A673 (cell line): ENCODE measurements around the gene RDH16. TPM values are rescaled to one million over a fixed set of nuclear protein-coding genes. Genes with fewer than 3 reads are reported as not detected.

Source experiments
- Bru-seq: library from RNA; stranded (reverse); fragments of 400-500 nt; gene quantifications from one replicate; lab custom pipeline; 2021; lab: Mats Ljungman, UMichigan
- BruChase-seq, 2 experiments: library from RNA; stranded (reverse); fragments of 400-500 nt; gene quantifications; one replicate each; lab custom pipeline; 2021; lab: Mats Ljungman, UMichigan
- BruUV-seq: library from RNA; stranded (reverse); fragments of 400-500 nt; replicated peaks from 2 replicates; lab custom pipeline; 2021; lab: Mats Ljungman, UMichigan
- CTCF ChIA-PET: fragments of 300-600 bp; sonication (Branson Sonifier 250); formaldehyde crosslinking; loops from one replicate; lab custom pipeline; 2022; ENCODE audit warnings: antibody characterized with exemption; lab: Charles Lee
- POLR2A ChIA-PET: fragments of 300-600 bp; sonication (Branson Sonifier 250); formaldehyde crosslinking; loops from one replicate; lab custom pipeline; 2022; ENCODE audit warnings: antibody characterized with exemption; ENCODE audit not compliant: low non-redundant PET; lab: Charles Lee
- DNase-seq: peaks from one replicate; pipeline ENCODE4 v3.0.0-alpha.2; 2015; ENCODE audit warnings: low spot score
- H3K27ac ChIP-seq: fragments of 200-600 bp; sonication (generic); 2 replicates; pipeline ENCODE4 v1.5.1; 2016; ENCODE audit warnings: mixed run types, low read depth, mild to moderate bottlenecking, mixed read lengths, antibody characterized with exemption, low read length; ENCODE audit not compliant: poor library complexity, severe bottlenecking
- H3K27me3 ChIP-seq: fragments of 200-600 bp; sonication (generic); replicated peaks from 2 replicates; pipeline ENCODE4 v1.6.1; 2017; ENCODE audit warnings: mixed run types, low read depth, mild to moderate bottlenecking, mixed read lengths, antibody characterized with exemption, low read length; ENCODE audit not compliant: insufficient read depth, poor library complexity
- H3K36me3 ChIP-seq: fragments of 200-600 bp; sonication (generic); 2 replicates; pipeline ENCODE4 v1.6.1; 2016; ENCODE audit warnings: mixed run types, mild to moderate bottlenecking, mixed read lengths, antibody characterized with exemption, low read length; ENCODE audit not compliant: insufficient read depth, poor library complexity, severe bottlenecking
- H3K4me1 ChIP-seq: fragments of 200-600 bp; sonication (generic); 2 replicates; pipeline ENCODE4 v1.6.1; 2017; ENCODE audit warnings: mixed run types, mild to moderate bottlenecking, mixed read lengths, antibody characterized with exemption, low read length; ENCODE audit not compliant: insufficient read depth, poor library complexity, severe bottlenecking
- H3K4me3 ChIP-seq: fragments of 200-600 bp; sonication (generic); 2 replicates; pipeline ENCODE4 v1.5.1; 2016; ENCODE audit warnings: low read depth, mixed run types, mild to moderate bottlenecking, mixed read lengths, low read length; ENCODE audit not compliant: poor library complexity, severe bottlenecking
- H3K9me3 ChIP-seq: fragments of 200-600 bp; sonication (generic); 2 replicates; pipeline ENCODE4 v1.6.1; 2016; ENCODE audit warnings: mixed run types, low read depth, mild to moderate bottlenecking, mixed read lengths, antibody characterized with exemption, low read length; ENCODE audit not compliant: poor library complexity, severe bottlenecking
- EZH2 ChIP-seq: fragments of 200-600 bp; sonication (generic); IDR thresholded peaks from 2 replicates; pipeline ENCODE4 v1.6.1; 2017; ENCODE audit warnings: borderline replicate concordance, low read depth, mild to moderate bottlenecking, mixed read lengths, antibody characterized with exemption, low read length; ENCODE audit not compliant: poor library complexity, severe bottlenecking
- intact Hi-C: fragments of 100-400 bp; cut with micrococcal nuclease; formaldehyde crosslinking; loops from one replicate; pipeline ENCODE4 v1.10.0; 2022; ENCODE audit not compliant: unreplicated experiment
- long read RNA-seq: library from polyadenylated mRNA; stranded (forward); transcript quantifications from one replicate; pipeline ENCODE4 v2.0.0, GENCODE V29; 2022
- total RNA-seq: library from RNA; stranded (reverse); gene quantifications from 2 replicates; pipeline ENCODE4 v1.2.3, GENCODE V29; 2021
- TF ChIP-seq, protein P1 (sequence below): fragments of 300-800, 200-600 bp; sonication (generic); conservative IDR thresholded peaks from 2 replicates; pipeline ENCODE4 v1.5.1; 2017; ENCODE audit warnings: low read depth, mild to moderate bottlenecking, antibody characterized with exemption, low read length, moderate library complexity, mixed read lengths

Gene RDH16, protein sequence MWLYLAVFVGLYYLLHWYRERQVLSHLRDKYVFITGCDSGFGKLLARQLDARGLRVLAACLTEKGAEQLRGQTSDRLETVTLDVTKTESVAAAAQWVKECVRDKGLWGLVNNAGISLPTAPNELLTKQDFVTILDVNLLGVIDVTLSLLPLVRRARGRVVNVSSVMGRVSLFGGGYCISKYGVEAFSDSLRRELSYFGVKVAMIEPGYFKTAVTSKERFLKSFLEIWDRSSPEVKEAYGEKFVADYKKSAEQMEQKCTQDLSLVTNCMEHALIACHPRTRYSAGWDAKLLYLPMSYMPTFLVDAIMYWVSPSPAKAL
- total RNA-seq = 0.24 and 0.42 TPM in 2 replicates
- percentile 25 among the genes with signal in this experiment for Bru-seq, nascent RNA
- percentile 32 among the genes with signal in this experiment for BruChase-seq, experiment 1, labeled RNA remaining after a 2-hour chase
- percentile 31 among the genes with signal in this experiment for BruChase-seq, experiment 2, labeled RNA remaining after a 6-hour chase
- long read RNA-seq = 0 reads

DNA sequence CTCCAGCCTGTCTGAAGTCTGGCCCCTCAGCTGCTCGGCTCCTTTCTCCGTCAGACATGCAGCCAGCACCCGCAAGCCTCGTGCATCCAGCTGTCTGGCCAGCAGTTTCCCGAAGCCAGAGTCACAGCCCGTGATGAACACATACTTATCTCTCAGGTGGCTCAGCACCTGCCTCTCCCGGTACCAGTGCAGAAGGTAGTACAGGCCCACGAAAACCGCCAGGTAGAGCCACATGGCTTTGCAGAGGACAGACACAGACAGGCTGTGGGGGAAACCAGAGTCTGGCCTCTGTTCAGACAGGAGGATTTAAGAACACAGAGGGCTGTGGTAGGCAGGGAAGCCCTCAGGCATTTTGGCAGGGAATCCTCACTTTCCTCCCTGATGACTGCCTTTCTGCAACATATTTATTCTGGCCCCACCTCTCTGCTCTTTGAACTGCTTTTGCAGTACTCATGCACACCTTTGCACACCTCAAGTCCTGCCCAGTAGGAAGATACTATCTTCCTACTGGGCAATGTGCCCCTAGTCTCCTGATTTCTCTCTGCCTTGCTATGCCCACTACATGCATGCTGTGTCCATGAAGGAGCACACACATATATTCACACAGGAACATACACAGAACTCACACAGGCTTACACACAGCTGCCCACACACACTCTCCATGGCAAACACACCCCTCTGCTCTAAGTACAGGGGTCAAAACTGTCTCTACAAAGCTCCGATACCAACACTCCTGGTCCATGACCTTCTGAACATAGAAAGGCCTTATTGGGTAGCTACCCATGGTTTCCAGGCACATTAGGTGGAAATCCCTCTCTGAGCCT is at the start of gene RDH16:
RDH16 (minus strand) TSS at position 380 of the 824 bp plus-strand sequence; CDS start at position 234, 146 bp downstream.
- no peaks in the 10 kb centered on the region for H3K27me3 ChIP-seq
- H3K4me3 ChIP-seq = no peak within 1 kb of the TSS
- no peaks in the 10 kb centered on the region for H3K4me1 ChIP-seq
- H3K27ac ChIP-seq = no peak within 1 kb of the TSS
- peaks cover 6% of the 10 kb centered on the region for H3K9me3 ChIP-seq
- TF ChIP-seq, protein P1, sequence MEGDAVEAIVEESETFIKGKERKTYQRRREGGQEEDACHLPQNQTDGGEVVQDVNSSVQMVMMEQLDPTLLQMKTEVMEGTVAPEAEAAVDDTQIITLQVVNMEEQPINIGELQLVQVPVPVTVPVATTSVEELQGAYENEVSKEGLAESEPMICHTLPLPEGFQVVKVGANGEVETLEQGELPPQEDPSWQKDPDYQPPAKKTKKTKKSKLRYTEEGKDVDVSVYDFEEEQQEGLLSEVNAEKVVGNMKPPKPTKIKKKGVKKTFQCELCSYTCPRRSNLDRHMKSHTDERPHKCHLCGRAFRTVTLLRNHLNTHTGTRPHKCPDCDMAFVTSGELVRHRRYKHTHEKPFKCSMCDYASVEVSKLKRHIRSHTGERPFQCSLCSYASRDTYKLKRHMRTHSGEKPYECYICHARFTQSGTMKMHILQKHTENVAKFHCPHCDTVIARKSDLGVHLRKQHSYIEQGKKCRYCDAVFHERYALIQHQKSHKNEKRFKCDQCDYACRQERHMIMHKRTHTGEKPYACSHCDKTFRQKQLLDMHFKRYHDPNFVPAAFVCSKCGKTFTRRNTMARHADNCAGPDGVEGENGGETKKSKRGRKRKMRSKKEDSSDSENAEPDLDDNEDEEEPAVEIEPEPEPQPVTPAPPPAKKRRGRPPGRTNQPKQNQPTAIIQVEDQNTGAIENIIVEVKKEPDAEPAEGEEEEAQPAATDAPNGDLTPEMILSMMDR = no peak
- TF ChIP-seq EZH2 = no peak
- BruUV-seq = no TSS peak
- intact Hi-C loops = no loop called here
- POLR2A ChIA-PET = no interaction called here
- DNase-seq = no peak
- CTCF ChIA-PET = no interaction called here
- H3K36me3 ChIP-seq = no peaks in the 10 kb centered on the region

DNA sequence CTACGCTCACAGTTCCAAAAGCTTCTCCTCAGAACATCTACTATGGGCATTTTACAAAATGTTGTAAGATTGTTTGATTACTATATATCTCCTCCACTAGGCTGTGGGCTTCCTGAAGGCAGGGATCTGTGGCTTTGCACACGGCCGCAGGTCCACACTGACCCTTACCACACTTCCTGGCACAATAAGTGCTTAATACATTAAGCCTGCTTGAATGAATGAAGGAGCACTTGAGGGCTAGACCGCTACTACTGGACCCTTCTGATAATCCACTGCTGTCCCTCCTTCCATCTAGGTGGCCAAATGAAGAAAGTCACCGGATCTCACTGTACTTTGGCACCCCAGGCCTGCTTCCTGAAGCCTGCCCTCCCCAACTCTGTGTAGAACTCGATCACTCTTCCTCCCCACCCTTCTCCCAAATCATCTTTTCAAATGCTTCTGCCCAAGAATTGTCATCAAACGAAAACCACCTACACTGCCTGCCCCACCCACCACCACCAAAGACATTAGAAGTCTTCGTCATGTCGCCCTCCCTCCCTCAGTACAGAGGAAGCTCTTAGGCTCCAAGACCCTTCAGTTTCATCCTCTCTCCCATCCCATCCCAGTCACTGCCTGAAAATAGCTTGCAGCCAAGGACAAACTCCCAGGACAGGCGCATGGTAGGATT is 49.5 kb upstream of the RDH16 start:
- Histone ChIP-seq H3K9me3 (no peaks in the 10 kb centered on the region), H3K4me3 (peak overlapping the region; percentile 95), H3K4me1 (peaks cover 6% of the 10 kb centered on the region), H3K36me3 (peaks cover 29% of the 10 kb centered on the region), H3K27ac (no peak overlapping the region), H3K27me3 (no peaks in the 10 kb centered on the region)
- CTCF ChIA-PET = interaction anchor here (0.5 to 3.0 kb wide), 3 partner anchors 16 to 105 kb away, joined by 4 to 30 read pairs (median 7); partner anchors contain the start of gene STAT6
- no TSS peak for BruUV-seq
- no peak for DNase-seq
- intact Hi-C loops = loop anchor here (5.0 kb wide), 1 partner anchor 175 kb away; no protein-coding TSS in a partner anchor
- no peak for TF ChIP-seq EZH2
- TF ChIP-seq, protein P1 = no peak
- POLR2A ChIA-PET = no interaction called here
